H1 (cell line): ENCODE measurements around the gene KRTAP10-7. TPM values are rescaled to one million over a fixed set of nuclear protein-coding genes. Genes with fewer than 3 reads are reported as not detected.

ENCODE experiments used
- CTCF ChIA-PET: fragments of 300-600 bp; sonication (Branson Sonifier 250); formaldehyde crosslinking; loops from one replicate; lab custom pipeline; 2021; ENCODE audit not compliant: partially characterized antibody; lab: Charles Lee
- POLR2A ChIA-PET: fragments of 300-600 bp; sonication (Branson Sonifier 250); formaldehyde crosslinking; loops from one replicate; lab custom pipeline; 2021; ENCODE audit warnings: inconsistent platforms; ENCODE audit not compliant: partially characterized antibody; lab: Charles Lee
- DNase-seq, 2 experiments: peaks; one replicate each; pipeline versions ENCODE4 v3.0.0 to v3.0.0-alpha.2; 2010 to 2022; ENCODE audit warnings: low spot score in 2 of 2, low read depth in 1 of 2, mixed read lengths in 1 of 2
- FAIRE-seq: peaks from 2 replicates; lab custom pipeline; 2011; peaks lifted over from hg19 to GRCh38; lab: Jason Lieb, UNC
- H2AFZ ChIP-seq: 2 replicates; pipeline ENCODE4 v1.8.1; 2012; ENCODE audit warnings: low read length, inconsistent platforms
- H2AK5ac ChIP-seq: 2 replicates; pipeline ENCODE4 v1.6.1; 2013; ENCODE audit warnings: low read depth, low read length
- H2BK120ac ChIP-seq: replicated peaks from 2 replicates; pipeline ENCODE3; 2013; ENCODE audit warnings: low read depth, low read length, inconsistent platforms
- H2BK12ac ChIP-seq: 2 replicates; pipeline ENCODE4 v1.6.1; 2013; ENCODE audit warnings: low read depth, low read length
- H2BK15ac ChIP-seq: 2 replicates; pipeline ENCODE4 v1.6.1; 2013; ENCODE audit warnings: low read length
- H2BK20ac ChIP-seq: 2 replicates; pipeline ENCODE4 v1.6.1; 2013; ENCODE audit warnings: low read length
- H2BK5ac ChIP-seq: 2 replicates; pipeline ENCODE4 v1.6.1; 2013; ENCODE audit warnings: low read depth, low read length
- H3K14ac ChIP-seq: 2 replicates; pipeline ENCODE4 v1.6.1; 2013; ENCODE audit warnings: inconsistent platforms; ENCODE audit not compliant: insufficient read length
- H3K18ac ChIP-seq: 2 replicates; pipeline ENCODE4 v1.6.1; 2013; ENCODE audit warnings: low read length; ENCODE audit errors: extremely low read depth
- H3K23ac ChIP-seq: 2 replicates; pipeline ENCODE4 v1.6.1; 2013; ENCODE audit warnings: inconsistent platforms; ENCODE audit not compliant: insufficient read length
- H3K23me2 ChIP-seq: 2 replicates; pipeline ENCODE4 v1.6.1; 2013; ENCODE audit warnings: low read depth, low read length
- H3K27ac ChIP-seq: 2 replicates; pipeline ENCODE4 v1.6.1; 2011; ENCODE audit warnings: low read depth, low read length, inconsistent platforms
- H3K27me3 ChIP-seq, 4 experiments: replicated peaks in 1 of 4; 1 replicate in 1 of 4; 2 replicates in 3 of 4; pipeline versions ENCODE4 v1.6.1 to v1.8.1; 2011 to 2013; ENCODE audit warnings: low read length in 3 of 4, mild to moderate bottlenecking in 3 of 4, inconsistent platforms in 2 of 4, mixed read lengths in 2 of 4, moderate library complexity in 1 of 4; ENCODE audit not compliant: control insufficient read depth in 3 of 4, insufficient read depth in 3 of 4; ENCODE audit errors: extremely low read depth in 1 of 4
- H3K36me3 ChIP-seq, 4 experiments: 2 replicates each; pipeline versions ENCODE4 v1.6.1 to v1.8.1; 2011 to 2013; ENCODE audit warnings: mild to moderate bottlenecking in 4 of 4, low read length in 3 of 4, moderate library complexity in 2 of 4, control low read depth in 1 of 4, inconsistent platforms in 1 of 4; ENCODE audit not compliant: insufficient read depth in 4 of 4, control insufficient read depth in 2 of 4
- H3K4ac ChIP-seq: replicated peaks from 2 replicates; pipeline ENCODE3; 2013; ENCODE audit warnings: low read length, low read depth, mixed read lengths, inconsistent platforms; ENCODE audit not compliant: insufficient read length
- H3K4me1 ChIP-seq, 4 experiments: replicated peaks in 1 of 4; 1 replicate in 1 of 4; 2 replicates in 3 of 4; pipeline versions ENCODE4 v1.6.1 to v1.8.1; 2011 to 2013; ENCODE audit warnings: low read length in 3 of 4, inconsistent platforms in 2 of 4, mixed read lengths in 1 of 4; ENCODE audit not compliant: insufficient read depth in 4 of 4, control insufficient read depth in 3 of 4
- H3K4me2 ChIP-seq, 2 experiments: 2 replicates each; pipeline versions ENCODE4 v1.6.1 to v1.8.1; 2011 to 2013; ENCODE audit warnings: low read depth in 2 of 2, low read length in 2 of 2, control low read depth in 1 of 2, inconsistent platforms in 1 of 2, mild to moderate bottlenecking in 1 of 2; ENCODE audit not compliant: insufficient read depth in 1 of 2
- H3K4me3 ChIP-seq, 4 experiments: fragments of 200-600, 300-600 bp in 1 of 4; sonication (generic), shearing (Covaris generic), sonication (Bioruptor Twin) in 1 of 4; 2 replicates each; pipeline versions ENCODE4 v1.5.1 to v1.8.1; 2011 to 2016; ENCODE audit warnings: low read length in 4 of 4, low read depth in 3 of 4, control low read depth in 2 of 4, inconsistent platforms in 2 of 4, mild to moderate bottlenecking in 2 of 4, mixed read lengths in 1 of 4, moderate library complexity in 1 of 4; ENCODE audit not compliant: insufficient read depth in 2 of 4; ENCODE audit errors: extremely low read depth in 1 of 4
- H3K56ac ChIP-seq: replicated peaks from 2 replicates; pipeline ENCODE3; 2013; ENCODE audit warnings: low read depth, mild to moderate bottlenecking, mixed read lengths, low read length, inconsistent platforms; ENCODE audit not compliant: insufficient read length
- H3K79me1 ChIP-seq: 2 replicates; pipeline ENCODE4 v1.6.1; 2013; ENCODE audit warnings: low read depth, low read length, control low read depth
- H3K79me2 ChIP-seq, 2 experiments: 2 replicates each; pipeline versions ENCODE4 v1.6.1 to v1.8.1; 2012 to 2013; ENCODE audit warnings: low read length in 2 of 2, mild to moderate bottlenecking in 2 of 2, inconsistent platforms in 1 of 2; ENCODE audit not compliant: insufficient read depth in 2 of 2, control insufficient read depth in 1 of 2
- H3K9ac ChIP-seq, 4 experiments: replicated peaks in 1 of 4; 1 replicate in 1 of 4; 2 replicates in 3 of 4; pipeline versions ENCODE4 v1.6.1 to v1.8.1; 2011 to 2013; ENCODE audit warnings: low read depth in 3 of 4, low read length in 3 of 4, control low read depth in 2 of 4, mild to moderate bottlenecking in 2 of 4, moderate library complexity in 2 of 4, inconsistent platforms in 1 of 4; ENCODE audit errors: extremely low read depth in 1 of 4
- H3K9me3 ChIP-seq, 2 experiments: 2 replicates each; pipeline versions ENCODE4 v1.6.1 to v1.8.1; 2012 to 2013; ENCODE audit warnings: mild to moderate bottlenecking in 2 of 2, moderate library complexity in 2 of 2, control low read depth in 1 of 2, inconsistent platforms in 1 of 2, low read depth in 1 of 2, low read length in 1 of 2, mixed read lengths in 1 of 2; ENCODE audit not compliant: insufficient read depth in 2 of 2
- H4K20me1 ChIP-seq, 2 experiments: replicated peaks in 1 of 2; 2 replicates each; pipeline versions ENCODE3 to v1.8.1; 2011 to 2013; ENCODE audit warnings: inconsistent platforms in 2 of 2, low read length in 2 of 2, mild to moderate bottlenecking in 1 of 2; ENCODE audit not compliant: insufficient read depth in 2 of 2, control insufficient read depth in 1 of 2
- H4K5ac ChIP-seq: 2 replicates; pipeline ENCODE4 v1.6.1; 2013; ENCODE audit warnings: low read length, low read depth, mixed read lengths, inconsistent platforms; ENCODE audit not compliant: insufficient read length
- H4K8ac ChIP-seq: 2 replicates; pipeline ENCODE4 v1.8.0; 2013; ENCODE audit warnings: mild to moderate bottlenecking, moderate library complexity, low read length, inconsistent platforms; ENCODE audit not compliant: insufficient read depth; ENCODE audit errors: extremely low read depth
- H4K91ac ChIP-seq: replicated peaks from 2 replicates; pipeline ENCODE3; 2013; ENCODE audit warnings: low read length, mixed read lengths, inconsistent platforms; ENCODE audit not compliant: insufficient read length
- CBX5 ChIP-seq: fragments of 300-800, 300-1000 bp; sonication (generic); IDR thresholded peaks from 2 replicates; pipeline ENCODE4 v1.7.1; 2016; ENCODE audit warnings: antibody characterized with exemption, low read length, low read depth
- SRF ChIP-seq: IDR thresholded peaks from 2 replicates; pipeline ENCODE4 v1.6.1; 2011; ENCODE audit warnings: mild to moderate bottlenecking, low read depth, low read length, moderate library complexity
- WGBS, 2 experiments: shearing (Covaris generic) in 1 of 2; methylation state at CpG; one replicate each; pipeline versions ENCODE4 v1.1.6 to v1.1.7; 2013 to 2015; ENCODE audit warnings: low lambda C conversion rate in 2 of 2, mixed read lengths in 2 of 2, inconsistent platforms in 1 of 2, low coverage in 1 of 2, missing lambda C conversion rate in 1 of 2; ENCODE audit not compliant: insufficient replicate concordance in 2 of 2, insufficient coverage in 1 of 2, insufficient read length in 1 of 2; ENCODE audit errors: extremely low coverage in 1 of 2, missing lambda C conversion rate in 1 of 2; 5-methylcytosine and 5-hydroxymethylcytosine counted together
- polyA plus RNA-seq, 7 experiments: library from polyadenylated mRNA; depleted of rRNA in 3 of 7; stranded (reverse) in 5 of 7; unstranded in 2 of 7; fragments of >200 nt in 5 of 7; fragments of 200-250 nt in 2 of 7; gene quantifications; 1 replicate in 5 of 7; 2 replicates in 1 of 7; 4 replicates in 1 of 7; pipeline versions ENCODE4 v1.2.1 to v1.2.3, GENCODE V29; 2011 to 2013; ENCODE audit warnings: missing spikeins in 2 of 7, mixed read lengths in 2 of 7
- total RNA-seq: library from RNA; stranded (reverse); fragmentation: NEBNext Ultra II Directional; extraction: Animal tissue kit (Norgen Biotek cat#: 25700); gene quantifications from 2 replicates; pipeline ENCODE4 v1.2.1, GENCODE V29; 2021

KRTAP10-7 gene
- total and polyA plus RNA-seq, 2 of the 8 experiments (the other 6 are each of a cell fraction or from before 2014, with no cell fraction given) = not detected

GRCh38 chr21:44639331-44639655, 38.9 kb downstream of the KRTAP10-7 start:
- Histone ChIP-seq H2BK120ac (no peak overlapping the region), H4K91ac (no peak overlapping the region), H3K14ac (no peak overlapping the region), H3K9ac (no peak overlapping the region), H3K36me3 (no peaks in the 10 kb centered on the region), H3K4me2 (no peak overlapping the region), H3K4ac (no peak overlapping the region), H3K18ac (no peak overlapping the region), H2BK20ac (no peak overlapping the region), H2BK15ac (no peak overlapping the region), H3K79me1 (no peaks in the 10 kb centered on the region), H3K23ac (no peak overlapping the region), H2BK5ac (no peak overlapping the region), H3K4me3 (no peak overlapping the region), H4K20me1 (peaks cover 0 to 3% of the 10 kb centered on the region in 2 experiments), H4K8ac (no peak overlapping the region), H2AFZ (no peak overlapping the region), H4K5ac (no peak overlapping the region), H3K27me3 (no peaks in the 10 kb centered on the region), H3K9me3 (peaks cover 3 to 8% of the 10 kb centered on the region in 2 experiments; a peak in 2 of 4 replicates), H3K79me2 (no peaks in the 10 kb centered on the region), H2BK12ac (no peak overlapping the region), H3K23me2 (no peaks in the 10 kb centered on the region; the same call in 1 of the 2 replicates), H3K27ac (no peak overlapping the region), H2AK5ac (no peak overlapping the region), H3K56ac (no peak overlapping the region), H3K4me1 (no peaks in the 10 kb centered on the region; a peak in 1 of 7 replicates)
- CTCF ChIA-PET = no interaction called here
- TF ChIP-seq SRF = no peak
- no peak for TF ChIP-seq CBX5
- 94% methylated on average over 6 of the region's 12 CpGs; no CpG with 5 or more reads in 1 of the 2 experiments for WGBS, 2 experiments
- FAIRE-seq (no peak), DNase-seq (no peak)
- POLR2A ChIA-PET = no interaction called here
